Choroid plexus epithelial cell (primary cell): Measurements from ENCODE around the gene TRPC5OS.

Experiments used
- DNase-seq: peaks from one replicate; pipeline ENCODE4 v3.0.0-alpha.2; 2010; ENCODE audit warnings: low read depth
- H3K4me3 ChIP-seq: 2 replicates; pipeline ENCODE4 v1.5.1; 2011; ENCODE audit warnings: low read depth, mild to moderate bottlenecking, control low read depth, low read length, moderate library complexity
- TF ChIP-seq, protein P1 (sequence below): conservative IDR thresholded peaks from 2 replicates; pipeline ENCODE4 v1.5.1; 2011; ENCODE audit warnings: low read depth, mild to moderate bottlenecking, control low read depth, inconsistent platforms, low read length, moderate library complexity

Gene TRPC5OS

DNA sequence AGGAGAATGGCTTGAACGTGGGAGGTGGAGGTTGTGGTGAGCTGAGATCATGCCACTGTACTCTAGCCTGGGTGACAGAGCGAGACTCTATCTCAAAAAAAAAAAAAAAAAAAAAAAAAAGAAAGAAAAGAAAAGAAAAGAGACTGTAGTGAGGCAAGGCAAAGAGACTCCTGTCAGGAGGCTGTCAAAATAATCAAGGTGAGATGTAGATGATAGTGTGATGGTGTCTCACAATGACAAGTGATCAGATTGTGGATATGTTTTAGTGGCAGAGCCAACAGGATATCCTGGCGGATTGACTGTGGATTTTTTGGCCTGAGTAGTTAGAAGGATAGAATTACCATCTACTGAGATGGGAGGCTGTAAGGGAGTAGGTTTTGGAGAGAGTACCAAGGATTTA, 12.6 kb downstream of the TRPC5OS start:
- TF ChIP-seq, protein P1, sequence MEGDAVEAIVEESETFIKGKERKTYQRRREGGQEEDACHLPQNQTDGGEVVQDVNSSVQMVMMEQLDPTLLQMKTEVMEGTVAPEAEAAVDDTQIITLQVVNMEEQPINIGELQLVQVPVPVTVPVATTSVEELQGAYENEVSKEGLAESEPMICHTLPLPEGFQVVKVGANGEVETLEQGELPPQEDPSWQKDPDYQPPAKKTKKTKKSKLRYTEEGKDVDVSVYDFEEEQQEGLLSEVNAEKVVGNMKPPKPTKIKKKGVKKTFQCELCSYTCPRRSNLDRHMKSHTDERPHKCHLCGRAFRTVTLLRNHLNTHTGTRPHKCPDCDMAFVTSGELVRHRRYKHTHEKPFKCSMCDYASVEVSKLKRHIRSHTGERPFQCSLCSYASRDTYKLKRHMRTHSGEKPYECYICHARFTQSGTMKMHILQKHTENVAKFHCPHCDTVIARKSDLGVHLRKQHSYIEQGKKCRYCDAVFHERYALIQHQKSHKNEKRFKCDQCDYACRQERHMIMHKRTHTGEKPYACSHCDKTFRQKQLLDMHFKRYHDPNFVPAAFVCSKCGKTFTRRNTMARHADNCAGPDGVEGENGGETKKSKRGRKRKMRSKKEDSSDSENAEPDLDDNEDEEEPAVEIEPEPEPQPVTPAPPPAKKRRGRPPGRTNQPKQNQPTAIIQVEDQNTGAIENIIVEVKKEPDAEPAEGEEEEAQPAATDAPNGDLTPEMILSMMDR, result no peak

DNA sequence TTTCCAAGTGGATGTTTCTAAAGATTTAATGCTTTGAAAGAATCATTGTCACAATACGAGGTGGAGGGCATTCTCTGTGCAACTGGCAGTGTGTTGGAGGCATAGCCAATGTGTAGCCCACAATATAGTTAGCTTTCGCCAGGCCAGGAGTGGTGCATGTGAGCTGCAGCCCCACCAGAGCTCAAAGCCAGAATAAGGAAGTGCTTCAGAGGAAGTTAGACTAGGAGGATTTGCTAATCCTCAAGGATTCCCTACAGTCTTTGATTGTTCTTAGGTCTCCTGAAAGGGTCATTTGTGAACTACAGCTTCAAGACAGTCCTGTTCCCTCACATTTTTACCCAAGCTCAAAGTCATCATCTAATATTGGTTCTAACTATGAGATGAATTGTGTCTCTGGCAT, 16.4 kb downstream of the TRPC5OS start:
- no peak overlapping the region for H3K4me3 ChIP-seq
- TF ChIP-seq, protein P1, result no peak
- no peak for DNase-seq

More for the DNA sequence above, 12.6 kb downstream of the TRPC5OS start:
- no peak for DNase-seq
- no peak overlapping the region for H3K4me3 ChIP-seq

DNA sequence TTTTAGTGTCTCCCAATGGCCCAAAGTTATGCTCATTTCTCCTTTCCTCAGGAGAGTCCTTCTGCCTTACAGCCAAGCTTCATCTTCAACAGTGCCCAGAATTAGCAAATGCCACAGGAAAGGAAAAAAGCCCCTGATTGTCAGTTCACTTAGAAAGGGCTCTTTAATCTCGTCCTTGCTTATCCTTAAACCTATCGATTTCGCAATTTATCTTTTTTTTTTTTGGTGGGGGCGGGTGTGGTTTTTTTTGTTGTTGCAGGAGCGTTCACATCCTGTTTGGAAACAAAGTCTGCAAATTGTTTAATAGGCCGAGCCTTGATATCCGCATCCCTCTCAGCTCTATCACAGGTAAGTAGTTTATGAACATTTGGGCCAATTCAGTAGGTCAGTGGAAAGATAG, 20.2 kb downstream of the TRPC5OS start:
- TF ChIP-seq, protein P1, result no peak
- DNase-seq, result no peak
- no peak overlapping the region for H3K4me3 ChIP-seq

DNA sequence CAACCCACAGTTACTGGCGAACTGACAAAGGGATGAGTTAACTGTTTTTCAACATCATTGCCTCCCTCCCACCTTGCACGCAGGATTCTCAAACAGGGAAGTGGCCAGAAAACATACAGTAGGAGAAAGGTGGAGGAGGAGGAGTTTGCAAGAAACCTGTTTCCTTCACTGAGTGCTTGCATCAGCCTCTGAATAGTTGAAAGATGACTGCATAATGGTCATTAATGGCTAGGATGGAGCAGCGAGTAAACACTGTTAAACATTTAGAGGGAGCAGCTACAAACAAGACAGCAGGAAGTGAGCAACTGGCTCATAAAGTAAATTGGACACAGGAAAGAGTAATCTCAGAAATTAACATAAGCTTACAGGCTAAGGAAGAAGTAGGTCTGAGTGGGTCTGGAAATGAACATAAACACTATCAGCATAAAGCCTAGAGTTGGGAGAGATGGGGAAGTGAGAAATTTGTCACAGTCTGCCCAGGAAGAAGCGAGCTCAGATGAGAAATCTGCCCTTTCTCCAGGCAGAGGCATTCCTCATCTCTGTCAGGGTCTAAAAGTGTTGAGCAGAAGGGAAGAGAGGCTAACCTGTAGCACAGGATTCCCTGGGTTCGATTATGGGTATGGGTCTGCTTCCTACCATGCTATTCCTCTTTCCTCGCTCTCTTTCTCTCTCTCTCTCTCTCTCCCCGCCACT, 38.6 kb downstream of the TRPC5OS start:
- no peak overlapping the region for H3K4me3 ChIP-seq
- DNase-seq, result no peak
- TF ChIP-seq, protein P1, result no peak

DNA sequence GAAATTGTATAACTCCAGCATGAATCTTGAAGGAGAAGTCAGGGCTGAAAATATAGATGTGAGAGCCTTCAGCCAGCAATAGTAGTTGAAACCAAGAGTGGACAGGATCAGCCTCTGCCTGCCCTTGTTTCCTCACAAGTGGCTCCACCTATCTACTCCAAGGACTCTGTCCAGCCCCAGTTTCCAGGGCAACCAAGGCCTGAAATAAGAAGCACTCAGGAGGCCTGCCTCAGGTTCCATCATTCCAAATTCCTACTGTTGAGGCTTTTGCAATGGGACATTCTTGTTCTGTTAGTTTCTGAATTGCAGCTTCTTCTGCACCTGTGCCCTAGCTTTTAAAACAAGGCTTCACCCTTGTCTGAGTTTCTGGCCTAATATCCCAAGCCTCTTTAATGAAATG, 41.6 kb downstream of the TRPC5OS start:
- no peak for DNase-seq
- no peak overlapping the region for H3K4me3 ChIP-seq
- TF ChIP-seq, protein P1, result no peak

DNA sequence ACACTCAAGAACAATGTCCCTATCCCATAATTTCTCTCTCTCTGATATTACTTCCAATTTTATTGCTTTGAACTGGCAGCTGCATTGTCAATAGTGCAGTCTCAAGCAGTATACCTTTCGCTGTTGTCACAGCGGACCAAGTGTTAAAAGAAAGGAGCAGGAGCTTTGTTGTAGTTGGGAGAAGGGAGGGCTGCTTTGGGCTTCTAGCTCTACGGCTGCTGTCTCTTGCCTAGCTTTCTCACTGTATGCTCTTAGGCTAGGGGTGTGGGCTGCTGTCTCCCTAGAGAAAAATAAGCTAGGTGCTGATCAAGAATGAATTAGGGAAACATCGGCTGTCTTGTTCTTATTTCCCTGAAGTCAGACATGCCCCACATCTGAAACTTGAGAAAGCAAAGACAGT, 52.5 kb downstream of the TRPC5OS start:
- TF ChIP-seq, protein P1, result no peak
- H3K4me3 ChIP-seq, result no peak overlapping the region
- no peak for DNase-seq
